ENCODE measurements around the gene LMX1B.

Gene LMX1B

DNA sequence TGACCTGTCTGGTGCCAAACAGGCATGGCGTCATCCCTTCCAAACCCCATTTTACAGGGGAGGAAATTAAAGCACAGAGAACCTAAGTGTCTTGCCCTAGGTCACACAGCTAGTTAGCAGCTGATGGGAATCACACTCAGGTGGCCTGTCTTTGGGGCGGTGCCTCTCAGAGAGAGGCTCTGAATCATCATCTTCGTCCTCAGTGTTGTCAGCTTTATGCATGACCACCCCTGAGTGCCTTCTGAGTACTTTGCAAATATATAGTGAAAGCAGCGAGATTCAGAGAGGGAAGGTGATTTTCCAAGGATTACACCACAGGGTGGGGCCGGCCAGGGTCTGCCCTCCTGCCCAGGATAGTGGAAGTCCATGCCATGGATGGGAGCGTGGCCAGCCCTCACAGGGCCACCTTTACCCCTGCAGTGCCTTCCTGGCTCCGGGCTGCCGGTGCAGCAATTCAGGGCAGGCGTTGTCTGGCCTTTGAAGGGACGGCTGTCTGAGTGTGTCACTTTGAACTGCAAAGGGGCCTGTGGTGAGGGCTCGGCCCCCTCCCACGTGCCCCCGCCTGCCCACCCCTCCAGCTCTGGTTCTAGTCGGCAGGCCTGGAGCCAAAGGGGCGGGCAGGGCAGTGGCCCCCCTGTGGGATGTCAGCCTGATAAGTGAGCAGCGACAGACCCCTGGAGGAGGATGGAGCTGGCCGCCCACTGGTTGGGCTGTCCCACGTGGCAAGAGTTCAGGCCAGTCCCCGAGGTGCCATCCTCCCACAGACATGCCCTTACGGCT, 16.9 kb downstream of the LMX1B start:
- in situ Hi-C loops (cut with HindIII; ENCODE audit: low sequenced_read_pairs), result no loop called here
- no peak for DNase-seq (ENCODE audit: low read depth, low spot score)
- TF ChIP-seq, protein P1, sequence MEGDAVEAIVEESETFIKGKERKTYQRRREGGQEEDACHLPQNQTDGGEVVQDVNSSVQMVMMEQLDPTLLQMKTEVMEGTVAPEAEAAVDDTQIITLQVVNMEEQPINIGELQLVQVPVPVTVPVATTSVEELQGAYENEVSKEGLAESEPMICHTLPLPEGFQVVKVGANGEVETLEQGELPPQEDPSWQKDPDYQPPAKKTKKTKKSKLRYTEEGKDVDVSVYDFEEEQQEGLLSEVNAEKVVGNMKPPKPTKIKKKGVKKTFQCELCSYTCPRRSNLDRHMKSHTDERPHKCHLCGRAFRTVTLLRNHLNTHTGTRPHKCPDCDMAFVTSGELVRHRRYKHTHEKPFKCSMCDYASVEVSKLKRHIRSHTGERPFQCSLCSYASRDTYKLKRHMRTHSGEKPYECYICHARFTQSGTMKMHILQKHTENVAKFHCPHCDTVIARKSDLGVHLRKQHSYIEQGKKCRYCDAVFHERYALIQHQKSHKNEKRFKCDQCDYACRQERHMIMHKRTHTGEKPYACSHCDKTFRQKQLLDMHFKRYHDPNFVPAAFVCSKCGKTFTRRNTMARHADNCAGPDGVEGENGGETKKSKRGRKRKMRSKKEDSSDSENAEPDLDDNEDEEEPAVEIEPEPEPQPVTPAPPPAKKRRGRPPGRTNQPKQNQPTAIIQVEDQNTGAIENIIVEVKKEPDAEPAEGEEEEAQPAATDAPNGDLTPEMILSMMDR (IDR thresholded peaks at IDR 0.05; ENCODE audit: low read depth, low read length), result no peak

DNA sequence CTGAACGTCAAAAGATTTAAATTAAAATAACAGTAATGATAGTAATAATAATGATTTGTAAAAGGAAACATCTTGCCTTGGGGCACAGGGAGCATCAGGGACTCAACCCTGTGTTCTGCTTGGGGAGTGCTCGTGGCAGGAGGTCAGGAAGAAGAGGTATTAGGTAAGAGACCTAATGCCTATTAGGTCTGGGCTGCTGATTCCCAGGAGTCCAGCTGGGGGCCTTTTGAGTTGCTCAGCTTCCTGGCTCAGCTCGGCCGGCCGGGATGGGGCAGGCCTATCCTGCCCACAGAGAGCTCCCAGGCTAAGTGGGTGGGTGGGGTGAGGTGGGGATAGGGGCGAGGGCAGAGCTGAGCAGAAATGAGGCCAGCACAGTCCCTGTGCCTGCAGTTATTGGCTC, 17.5 kb downstream of the LMX1B start:
- no peak for DNase-seq (ENCODE audit: low read depth, low spot score)
- in situ Hi-C loops (cut with HindIII; ENCODE audit: low sequenced_read_pairs), result no loop called here
- H3K4me3 ChIP-seq (ENCODE audit: low read depth, low read length), result no peak overlapping the region
- TF ChIP-seq, protein P1 (IDR thresholded peaks at IDR 0.05; ENCODE audit: low read depth, low read length), result no peak

More for the DNA sequence above, 16.9 kb downstream of the LMX1B start:
- no peak overlapping the region for H3K4me3 ChIP-seq (ENCODE audit: low read depth, low read length)

DNA sequence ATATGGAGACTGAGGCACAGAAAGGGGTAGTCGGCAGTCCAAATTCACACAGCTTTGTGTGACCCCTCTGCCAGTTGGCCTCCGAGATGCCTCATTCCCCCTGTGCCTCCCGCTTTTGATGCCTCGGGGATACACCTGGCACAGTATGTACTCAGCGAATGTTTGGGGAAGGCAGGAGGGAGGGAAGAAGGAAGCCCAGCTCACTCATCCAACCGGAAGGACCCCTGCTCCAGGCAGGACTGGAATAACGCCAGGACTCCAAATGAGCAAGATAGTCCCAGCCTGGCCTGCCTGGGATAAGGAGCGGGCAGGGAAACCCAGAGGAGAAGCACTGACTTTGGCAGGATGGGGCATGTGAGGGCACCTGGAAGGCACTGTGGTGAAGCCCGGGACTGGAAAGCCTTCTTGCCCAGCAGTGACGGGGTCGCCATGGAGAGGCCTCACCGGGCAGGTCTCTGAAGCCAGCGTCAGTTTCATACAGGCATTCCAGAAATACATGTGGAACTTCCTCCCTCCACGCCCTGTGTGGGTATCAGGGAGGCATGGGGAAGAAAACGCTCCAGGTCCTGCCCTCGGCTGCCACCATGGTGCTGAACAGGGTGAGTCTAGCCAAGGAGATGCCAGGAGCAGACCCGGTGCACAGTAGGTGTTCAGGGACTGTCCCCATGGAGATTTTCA, 20.3 kb downstream of the LMX1B start:
- in situ Hi-C loops (cut with HindIII; ENCODE audit: low sequenced_read_pairs), result no loop called here
- TF ChIP-seq, protein P1 (IDR thresholded peaks at IDR 0.05; ENCODE audit: low read depth, low read length), result no peak
- H3K4me3 ChIP-seq (ENCODE audit: low read depth, low read length), result no peak overlapping the region
- no peak for DNase-seq (ENCODE audit: low read depth, low spot score)

DNA sequence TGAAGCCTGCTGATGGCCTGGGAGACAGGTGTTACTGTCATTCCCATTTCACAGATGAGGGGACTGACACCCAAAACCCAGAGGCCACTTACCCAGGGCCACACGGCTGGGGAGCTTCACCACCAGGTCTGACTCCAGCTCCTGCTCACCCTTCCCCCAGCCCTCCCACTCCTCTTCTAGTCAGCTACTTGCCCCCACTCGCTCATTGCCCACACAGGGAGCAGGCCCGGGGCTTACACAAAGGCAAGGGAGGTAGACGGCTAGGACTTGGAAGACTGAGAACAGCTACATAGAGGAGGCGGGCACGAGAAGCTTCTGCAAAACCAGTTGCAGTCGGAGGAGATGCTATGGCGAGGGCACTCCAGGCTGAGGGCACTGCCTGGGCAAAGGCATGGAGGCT, 21.3 kb downstream of the LMX1B start:
- in situ Hi-C loops (cut with HindIII; ENCODE audit: low sequenced_read_pairs), result no loop called here
- DNase-seq (ENCODE audit: low read depth, low spot score), result no peak

DNA sequence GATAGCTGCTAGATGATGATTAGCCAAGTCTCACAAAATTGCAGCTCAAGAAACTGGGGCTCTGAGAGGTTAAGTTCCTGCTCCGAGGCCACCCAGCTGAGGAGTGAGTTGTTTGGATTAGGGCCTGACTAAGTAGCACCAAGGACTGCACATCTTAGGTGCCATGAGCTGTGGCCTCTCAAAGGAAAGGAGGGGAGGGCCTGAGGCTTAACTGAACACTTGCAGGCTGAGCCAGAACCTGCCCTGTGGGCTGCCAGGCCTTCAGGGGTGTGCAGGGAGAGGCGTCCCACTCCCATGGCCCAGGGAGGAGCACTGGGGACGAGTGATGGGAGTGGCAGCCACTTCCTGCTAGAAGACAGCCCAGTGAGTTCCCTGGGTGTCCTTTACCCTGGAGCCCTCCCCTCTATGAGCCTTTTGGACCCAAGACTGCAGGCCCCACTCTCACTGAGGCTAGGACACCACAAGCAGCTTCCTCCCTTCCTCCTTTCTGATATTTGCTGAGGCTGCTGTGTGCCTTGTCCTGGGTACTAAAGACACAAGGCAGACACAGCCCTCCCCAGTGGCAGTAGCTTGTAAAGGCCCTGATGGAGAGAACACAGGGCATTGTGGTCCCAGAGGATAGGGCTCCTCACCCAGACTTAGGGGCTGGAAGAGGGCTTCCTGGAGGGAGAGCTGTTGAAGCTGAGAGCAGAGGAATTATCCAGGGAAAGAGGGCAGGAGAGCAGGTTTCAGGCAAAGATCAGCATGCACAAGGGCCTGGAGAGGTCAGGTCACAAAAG, 22.1 kb downstream of the LMX1B start:
- no peak for DNase-seq (ENCODE audit: low read depth, low spot score)
- no peak overlapping the region for H3K4me3 ChIP-seq (ENCODE audit: low read depth, low read length)
- in situ Hi-C loops (cut with HindIII; ENCODE audit: low sequenced_read_pairs), result no loop called here
- TF ChIP-seq, protein P1 (IDR thresholded peaks at IDR 0.05; ENCODE audit: low read depth, low read length), result no peak

More for the DNA sequence above, 21.3 kb downstream of the LMX1B start:
- TF ChIP-seq, protein P1 (IDR thresholded peaks at IDR 0.05; ENCODE audit: low read depth, low read length), result no peak
- H3K4me3 ChIP-seq (ENCODE audit: low read depth, low read length), result no peak overlapping the region

DNA sequence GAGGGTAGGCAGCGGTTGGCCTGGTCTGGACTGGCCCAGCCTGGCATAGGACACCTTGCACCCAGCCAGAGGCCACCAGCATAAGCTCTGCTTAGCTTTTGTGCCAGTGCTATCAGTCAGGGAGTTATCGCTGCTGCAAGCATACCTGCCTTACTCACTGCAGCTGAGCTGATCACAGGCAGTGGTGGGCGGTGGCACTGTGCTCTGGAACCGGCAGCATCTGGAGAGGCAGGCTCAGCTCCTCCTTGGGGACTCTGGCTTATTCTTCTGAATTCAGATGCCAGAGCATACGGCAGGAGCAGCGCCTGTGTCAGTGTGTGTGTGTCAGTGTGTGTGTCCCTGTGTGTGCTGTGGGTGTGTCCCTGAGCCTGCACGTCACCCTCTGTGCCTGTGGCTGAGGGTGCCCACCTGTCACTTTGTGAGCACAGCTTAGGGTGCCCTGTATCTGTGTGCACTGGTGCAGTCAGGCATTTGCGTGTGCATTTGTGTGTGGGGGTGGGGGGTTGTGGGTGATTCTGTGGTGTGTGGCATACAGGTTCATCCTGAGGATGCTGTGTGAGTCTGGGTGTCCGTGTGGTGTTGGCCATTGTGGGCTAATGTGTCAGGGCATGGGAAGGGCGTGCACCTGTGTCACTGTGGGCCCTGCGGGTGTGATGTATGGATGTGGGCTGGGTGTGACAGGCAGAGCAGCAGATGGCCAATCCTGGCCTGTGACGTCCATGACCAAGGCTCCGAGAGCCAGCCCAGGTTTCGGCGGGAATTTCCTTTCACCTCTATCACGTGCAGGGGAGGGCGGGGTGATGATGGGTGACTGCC, 23.5 kb downstream of the LMX1B start:
- H3K4me3 ChIP-seq (ENCODE audit: low read depth, low read length), result no peak overlapping the region
- TF ChIP-seq, protein P1 (IDR thresholded peaks at IDR 0.05; ENCODE audit: low read depth, low read length), result no peak
- no peak for DNase-seq (ENCODE audit: low read depth, low spot score)
- in situ Hi-C loops (cut with HindIII; ENCODE audit: low sequenced_read_pairs), result no loop called here
